Keratinocyte (primary cell): ENCODE data around the gene RELCH. TPM values are rescaled to one million over a fixed set of nuclear protein-coding genes. Genes with fewer than 3 reads are reported as not detected.

Experiments used
- DNase-seq: peaks from one replicate; pipeline ENCODE4 v3.0.0-alpha.2; 2011; ENCODE audit warnings: low read depth, missing footprints, low spot score
- FAIRE-seq: peaks from 2 replicates; lab custom pipeline; 2011; peaks lifted over from hg19 to GRCh38; lab: Jason Lieb, UNC
- H2AFZ ChIP-seq: 2 replicates; pipeline ENCODE4 v1.6.0; 2012; ENCODE audit warnings: low read length, control low read depth, inconsistent platforms; ENCODE audit not compliant: control insufficient read depth
- H3K27ac ChIP-seq: 2 replicates; pipeline ENCODE4 v1.5.1; 2011; ENCODE audit warnings: low read length; ENCODE audit not compliant: control insufficient read depth, insufficient read depth
- H3K27me3 ChIP-seq: 3 replicates; pipeline ENCODE4 v1.6.0; 2011; ENCODE audit warnings: low read length; ENCODE audit not compliant: control insufficient read depth, insufficient read depth; ENCODE audit errors: extremely low read depth
- H3K36me3 ChIP-seq, 2 experiments: 2 replicates in 1 of 2; 3 replicates in 1 of 2; pipeline ENCODE4 v1.5.1; 2011; ENCODE audit warnings: low read length in 2 of 2, mild to moderate bottlenecking in 1 of 2; ENCODE audit not compliant: control insufficient read depth in 2 of 2, insufficient read depth in 2 of 2; ENCODE audit errors: extremely low read depth in 1 of 2
- H3K4me1 ChIP-seq: 3 replicates; pipeline ENCODE4 v1.5.1; 2011; ENCODE audit warnings: low read length; ENCODE audit not compliant: control insufficient read depth, insufficient read depth; ENCODE audit errors: extremely low read depth
- H3K4me2 ChIP-seq: 3 replicates; pipeline ENCODE4 v1.6.0; 2011; ENCODE audit warnings: low read depth, low read length; ENCODE audit not compliant: control insufficient read depth, insufficient read depth; ENCODE audit errors: extremely low read depth
- H3K4me3 ChIP-seq, 3 experiments: fragments of 200-600 bp in 1 of 3; sonication (generic) in 1 of 3; 2 replicates in 2 of 3; 3 replicates in 1 of 3; pipeline ENCODE4 v1.5.1; 2011 to 2016; ENCODE audit warnings: low read length in 3 of 3, mild to moderate bottlenecking in 3 of 3, control low read depth in 2 of 3, inconsistent platforms in 1 of 3, low read depth in 1 of 3, mixed read lengths in 1 of 3, mixed run types in 1 of 3, moderate library complexity in 1 of 3; ENCODE audit not compliant: control insufficient read depth in 2 of 3, insufficient read depth in 2 of 3; ENCODE audit errors: extremely low read depth in 1 of 3
- H3K79me2 ChIP-seq: 2 replicates; pipeline ENCODE4 v1.6.0; 2012; ENCODE audit warnings: low read length; ENCODE audit not compliant: control insufficient read depth, insufficient read depth
- H3K9ac ChIP-seq: 3 replicates; pipeline ENCODE4 v1.6.0; 2011; ENCODE audit warnings: low read length; ENCODE audit not compliant: control insufficient read depth, insufficient read depth; ENCODE audit errors: extremely low read depth
- H3K9me1 ChIP-seq: 3 replicates; pipeline ENCODE4 v1.6.0; 2011; ENCODE audit warnings: low read length; ENCODE audit not compliant: control insufficient read depth, insufficient read depth; ENCODE audit errors: extremely low read depth
- H3K9me3 ChIP-seq: 2 replicates; pipeline ENCODE4 v1.5.1; 2012; ENCODE audit warnings: low read depth, low read length; ENCODE audit not compliant: control insufficient read depth
- H4K20me1 ChIP-seq: 3 replicates; pipeline ENCODE4 v1.6.0; 2011; ENCODE audit warnings: low read length; ENCODE audit not compliant: control insufficient read depth, insufficient read depth; ENCODE audit errors: extremely low read depth
- CTCF ChIP-seq, 3 experiments: IDR thresholded peaks in 1 of 3; conservative IDR thresholded peaks in 1 of 3; optimal IDR thresholded peaks in 1 of 3; 2 replicates in 2 of 3; 3 replicates in 1 of 3; pipeline versions ENCODE3 to v1.5.1; 2011; ENCODE audit warnings: low read length in 3 of 3, mild to moderate bottlenecking in 3 of 3, moderate library complexity in 2 of 3, control low read depth in 1 of 3, inconsistent platforms in 1 of 3; ENCODE audit not compliant: insufficient read depth in 2 of 3; ENCODE audit errors: extremely low read depth in 1 of 3
- EZH2 ChIP-seq: IDR thresholded peaks from one replicate; pipeline ENCODE4 v1.6.1; 2012; ENCODE audit warnings: inconsistent platforms, mild to moderate bottlenecking, low read length, moderate library complexity
- dilution Hi-C: fragments of 300-500 bp; cut with MboI; formaldehyde crosslinking; loops from one replicate; pipeline ENCODE4 v1.7.0; 2020; ENCODE audit warnings: low sequenced_read_pairs; ENCODE audit not compliant: extremely low pct_ligation_motif_present
- polyA plus RNA-seq, 5 experiments: library from polyadenylated mRNA; depleted of rRNA in 3 of 5; stranded (reverse) in 3 of 5; stranded (forward) in 1 of 5; unstranded in 1 of 5; fragments of >200 nt; gene quantifications; 1 replicate in 1 of 5; 2 replicates in 3 of 5; 3 replicates in 1 of 5; pipeline versions ENCODE4 v1.2.1 to v1.2.3, GENCODE V29; 2011 to 2012; ENCODE audit warnings: missing spikeins in 2 of 5, low read depth in 1 of 5, low replicate concordance in 1 of 5

Gene RELCH
- polyA plus RNA-seq, 1 donor (not counting 4 experiments of a cell fraction or from before 2014, with no cell fraction given): 21.8 TPM

- Histone ChIP-seq H3K4me2 (no peak overlapping the region), H3K9ac (no peak overlapping the region), H3K9me3 (no peaks in the 10 kb centered on the region), H4K20me1 (no peaks in the 10 kb centered on the region), H3K27ac (no peak overlapping the region), H3K79me2 (peaks cover 54% of the 10 kb centered on the region), H3K36me3 (peaks cover 0 to 2% of the 10 kb centered on the region in 2 experiments), H3K27me3 (no peaks in the 10 kb centered on the region), H3K9me1 (no peaks in the 10 kb centered on the region), H2AFZ (no peak overlapping the region), H3K4me1 (peaks cover 8% of the 10 kb centered on the region), H3K4me3 (no peak overlapping the region)
- DNase-seq (no peak), FAIRE-seq (no peak)
- no peak for TF ChIP-seq CTCF (optimal IDR thresholded peaks at IDR 0.05 in 1 of 3, IDR thresholded peaks at IDR 0.05 in 1 of 3, conservative IDR thresholded peaks at IDR 0.05 in 1 of 3; ENCODE audit: extremely low read depth in 1 of 3, insufficient read depth in 2 of 3, low read length in 3 of 3)
- no peak for TF ChIP-seq EZH2
- dilution Hi-C loops: no loop called here
Observed at GRCh38 chr18:62210138-62210537, 23.1 kb downstream of the RELCH start.

- Histone ChIP-seq H4K20me1 (no peaks in the 10 kb centered on the region), H3K9me1 (no peaks in the 10 kb centered on the region), H3K4me2 (no peak overlapping the region), H3K4me1 (peaks cover 5% of the 10 kb centered on the region), H3K9me3 (no peaks in the 10 kb centered on the region), H3K9ac (no peak overlapping the region), H3K4me3 (no peak overlapping the region), H3K36me3 (peaks cover 0 to 2% of the 10 kb centered on the region in 2 experiments), H3K79me2 (peaks cover 42% of the 10 kb centered on the region), H2AFZ (no peak overlapping the region), H3K27ac (no peak overlapping the region), H3K27me3 (no peaks in the 10 kb centered on the region)
- dilution Hi-C loops: no loop called here
- no peak for TF ChIP-seq EZH2
- TF ChIP-seq CTCF (optimal IDR thresholded peaks at IDR 0.05 in 1 of 3, IDR thresholded peaks at IDR 0.05 in 1 of 3, conservative IDR thresholded peaks at IDR 0.05 in 1 of 3; ENCODE audit: extremely low read depth in 1 of 3, insufficient read depth in 2 of 3, low read length in 3 of 3): no peak
- FAIRE-seq (no peak), DNase-seq (no peak)
Observed at GRCh38 chr18:62211325-62211828, 24.3 kb downstream of the RELCH start.
